ENCODE data around the gene FAT1. TPM values are rescaled to one million over a fixed set of nuclear protein-coding genes. Genes with fewer than 3 reads are reported as not detected.

Gene FAT1
- total RNA-seq, 1 donor from 2014 or later, result 16.0 TPM

GRCh38 chr4:186604124-186604807 is 119.4 kb downstream of the FAT1 start:
- no peak for DNase-seq

- no peak for DNase-seq
Observed at GRCh38 chr4:186602978-186603377, 120.7 kb downstream of the FAT1 start.

DNA sequence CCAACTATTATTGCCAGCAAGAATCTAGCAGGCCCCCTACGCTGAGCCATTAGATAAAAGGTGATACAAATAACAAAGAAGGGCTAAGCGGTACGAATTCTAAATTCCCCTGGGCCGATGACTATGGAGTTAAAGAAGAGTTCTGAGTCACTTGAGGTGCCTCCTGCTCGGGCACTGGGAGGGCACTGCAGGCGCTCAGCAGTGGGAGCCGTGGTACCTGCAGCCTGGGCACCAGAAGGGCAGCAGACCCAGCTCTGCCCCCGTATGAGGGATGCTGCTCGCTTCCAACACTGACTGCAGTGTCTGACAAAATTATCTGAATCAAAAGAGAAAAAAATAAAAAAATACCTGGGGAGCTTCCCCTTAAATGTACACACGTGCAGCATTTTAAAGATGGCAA is 124.2 kb downstream of the FAT1 start:
- DNase-seq, result no peak

DNA sequence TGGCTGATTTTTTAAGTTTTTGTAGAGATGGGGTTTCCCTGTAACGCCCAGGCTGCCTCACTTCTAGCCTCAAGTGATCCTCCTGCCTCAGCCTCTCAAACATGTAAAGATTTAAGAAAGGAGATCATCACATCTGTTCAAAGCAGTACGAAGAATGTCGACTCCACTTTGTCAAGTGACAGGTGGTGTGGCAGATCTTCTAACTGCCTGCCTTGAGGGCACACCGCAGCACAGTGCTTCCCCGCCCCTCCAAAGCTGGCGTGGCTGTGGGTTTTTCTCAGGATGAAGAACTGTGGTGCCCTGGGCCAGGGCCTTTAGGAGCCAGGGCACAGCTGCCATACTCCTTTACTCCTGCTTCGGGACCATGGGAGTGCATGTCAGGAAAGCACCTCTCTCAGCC is 125.0 kb downstream of the FAT1 start:
- DNase-seq, result no peak

DNA sequence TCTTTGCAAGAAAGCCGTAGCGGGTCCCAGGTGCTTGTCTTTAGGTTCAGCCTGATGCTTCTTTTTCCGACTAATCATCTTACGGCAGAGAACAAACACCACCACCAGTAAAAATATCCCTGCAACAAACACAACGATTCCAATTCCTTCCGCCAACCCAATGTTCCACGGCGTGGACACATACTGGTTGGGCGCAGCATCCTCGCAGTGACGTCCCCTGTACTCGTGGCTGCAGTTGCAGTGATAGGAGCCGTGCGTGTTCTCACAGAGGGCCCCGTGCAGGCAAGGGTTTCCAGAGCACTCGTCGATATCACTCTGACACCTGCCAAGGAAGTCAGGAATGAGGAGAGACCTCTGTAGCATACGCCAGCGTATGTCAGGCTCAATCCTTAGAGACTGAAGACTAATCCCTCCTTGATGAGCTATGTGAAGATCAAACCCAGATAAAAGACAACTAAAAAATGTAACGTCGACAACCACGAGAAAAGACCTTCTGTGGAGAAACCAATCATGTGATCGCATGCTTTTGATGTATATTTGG is 126.7 kb downstream of the FAT1 start:
- no peak for DNase-seq

DNA sequence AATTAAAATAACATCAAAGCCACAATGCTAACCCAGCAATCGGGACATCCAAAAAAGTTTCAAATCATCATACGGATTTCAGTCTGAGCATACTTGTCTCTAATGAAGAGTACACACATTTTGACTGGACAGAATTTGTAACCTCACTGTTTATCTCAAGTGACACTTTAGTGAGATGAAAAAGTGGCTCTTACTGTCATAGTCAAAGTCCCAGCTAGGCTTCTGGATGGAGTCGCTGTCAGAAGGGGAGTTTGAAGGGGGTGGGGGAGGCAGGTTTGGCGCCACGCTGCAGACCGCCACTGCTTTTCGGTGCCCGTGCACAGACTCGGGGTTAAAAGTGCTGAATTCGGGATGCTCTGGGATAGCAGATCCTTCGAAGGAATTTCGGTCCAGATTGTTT is 127.3 kb downstream of the FAT1 start:
- DNase-seq, result no peak

DNA sequence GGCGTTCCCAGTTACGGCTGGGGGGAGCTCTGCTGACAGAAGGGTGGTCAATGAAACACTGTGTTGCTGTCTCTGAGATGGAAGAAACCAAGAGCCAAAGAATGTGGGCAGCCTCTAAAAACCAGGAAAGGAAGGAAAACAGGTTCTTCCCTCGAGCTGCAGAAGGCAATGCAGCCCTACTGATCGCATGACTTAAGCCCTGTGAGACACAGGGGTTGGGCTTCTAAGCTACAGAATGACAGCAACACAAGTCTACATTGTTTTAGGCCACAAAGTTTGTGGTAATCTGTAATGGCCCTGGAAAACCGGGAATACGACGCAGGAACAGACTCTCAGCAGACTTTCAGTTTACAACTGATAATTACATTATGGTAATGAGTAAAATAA is 130.1 kb downstream of the FAT1 start:
- DNase-seq, result no peak

DNA sequence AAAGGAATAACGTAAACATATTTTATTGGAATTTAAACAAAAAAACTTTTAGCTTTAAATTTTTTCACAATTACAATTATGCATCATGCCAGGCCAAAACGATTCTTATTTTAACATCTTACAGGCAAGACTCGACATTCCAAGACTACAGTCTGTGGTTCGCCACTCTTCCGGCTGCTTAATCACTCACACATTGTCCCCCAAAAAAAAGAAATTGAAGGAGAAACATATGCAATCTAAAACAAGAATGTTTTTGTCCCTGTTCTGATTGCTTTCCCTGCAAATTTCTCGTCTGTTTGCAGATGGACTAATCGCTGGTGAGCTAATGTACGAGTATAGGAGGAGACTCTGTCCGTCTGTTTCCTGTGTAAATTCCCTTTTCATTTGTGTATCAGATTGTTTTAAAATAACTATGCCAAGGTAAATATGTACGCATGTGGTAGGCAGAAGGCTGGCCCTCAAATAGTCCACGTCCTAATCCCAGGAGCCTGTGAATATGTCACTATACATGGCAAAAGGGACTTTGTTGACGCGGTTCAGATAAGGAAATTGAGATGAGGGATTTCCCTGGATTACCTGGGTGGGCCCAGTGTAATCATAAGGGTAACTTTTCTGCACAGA is 130.6 kb downstream of the FAT1 start:
- no peak for DNase-seq

DNA sequence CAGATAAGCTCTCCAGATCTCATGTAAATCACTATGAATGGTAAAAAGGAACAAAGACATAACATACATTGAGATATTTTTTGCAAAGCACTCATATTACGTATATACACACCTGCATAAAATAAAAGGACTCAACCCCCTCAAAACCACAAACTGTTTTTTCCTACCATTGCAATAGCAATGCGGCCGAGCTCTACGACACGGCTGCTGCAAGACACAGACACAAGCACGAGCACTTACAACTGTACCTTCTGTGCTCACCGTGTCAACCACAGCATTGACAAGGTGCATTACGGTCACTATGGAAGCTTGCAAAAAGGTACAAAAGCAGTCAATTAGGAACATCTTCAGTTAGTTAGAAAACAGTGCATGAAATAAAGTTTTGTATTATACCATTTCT is 131.2 kb downstream of the FAT1 start:
- no peak for DNase-seq

- DNase-seq, result no peak
Observed at GRCh38 chr4:186591651-186592050, 132.0 kb downstream of the FAT1 start.

DNA sequence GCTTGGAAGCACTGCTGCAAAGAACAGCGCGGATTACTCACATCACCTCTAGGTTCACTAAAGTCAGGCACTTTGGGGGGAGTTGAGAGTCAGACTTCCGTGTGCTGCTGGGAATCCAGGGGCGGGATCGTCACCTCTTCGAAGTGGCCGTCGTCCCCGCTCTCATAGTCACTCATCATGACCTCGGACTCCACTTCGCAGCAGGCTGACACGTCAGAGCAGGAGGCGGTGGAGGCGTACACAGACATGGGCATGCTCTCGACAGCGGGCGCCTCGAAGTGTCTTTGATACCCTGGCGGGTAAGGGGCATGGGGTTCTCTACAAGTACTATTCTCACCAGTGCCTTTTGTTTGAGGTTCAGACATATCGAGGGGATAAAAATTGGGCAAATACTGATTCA is 135.2 kb downstream of the FAT1 start:
- no peak for DNase-seq

GRCh38 chr4:186587416-186588018 is 136.1 kb downstream of the FAT1 start:
- peak; percentile 75 for DNase-seq

DNA sequence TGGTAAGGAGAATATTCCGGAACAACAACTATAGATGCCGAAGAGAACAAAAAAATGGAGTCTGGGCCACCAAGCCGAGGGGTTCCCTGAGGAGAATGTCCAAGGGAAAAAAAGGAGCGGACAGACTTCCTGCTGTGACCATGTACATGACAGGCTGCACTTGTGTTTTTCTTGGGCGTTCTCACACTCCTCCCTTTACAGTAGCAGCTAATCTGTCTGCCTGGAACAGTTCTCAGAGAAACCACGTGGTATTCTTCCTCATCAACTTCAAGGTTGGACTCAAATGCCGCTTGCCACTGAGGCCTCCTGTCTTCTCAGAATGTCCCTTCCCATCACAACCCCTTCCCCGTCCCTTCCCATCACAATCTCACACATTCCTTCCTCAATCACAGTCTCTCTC is 137.5 kb downstream of the FAT1 start:
- no peak for DNase-seq

GRCh38 chr4:186584912-186585311 is 138.7 kb downstream of the FAT1 start:
- DNase-seq, result no peak

DNA sequence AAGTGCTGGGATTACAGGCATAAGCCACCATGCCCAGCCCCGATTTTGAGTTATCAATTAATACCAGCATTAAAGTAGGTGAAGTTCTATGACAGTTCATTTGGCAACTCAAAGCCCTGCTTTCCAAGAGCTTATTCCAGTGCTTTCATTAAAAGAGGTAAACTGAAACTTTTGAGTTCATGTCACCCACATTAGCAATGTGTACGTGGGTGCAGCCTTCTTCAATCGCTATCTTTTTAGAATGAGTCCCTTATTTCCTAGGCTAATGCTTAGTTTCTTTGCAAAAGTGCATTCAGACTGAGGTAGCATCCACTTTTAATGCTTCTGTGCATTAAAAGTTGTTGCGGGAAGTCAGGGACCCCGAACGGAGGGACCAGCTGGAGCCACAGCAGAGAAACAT is 142.2 kb downstream of the FAT1 start:
- no peak for DNase-seq

GRCh38 chr4:186580669-186581068 is 143.0 kb downstream of the FAT1 start:
- no peak for DNase-seq

GRCh38 chr4:186570193-186570996 is 153.3 kb downstream of the FAT1 start:
- no peak for DNase-seq

DNA sequence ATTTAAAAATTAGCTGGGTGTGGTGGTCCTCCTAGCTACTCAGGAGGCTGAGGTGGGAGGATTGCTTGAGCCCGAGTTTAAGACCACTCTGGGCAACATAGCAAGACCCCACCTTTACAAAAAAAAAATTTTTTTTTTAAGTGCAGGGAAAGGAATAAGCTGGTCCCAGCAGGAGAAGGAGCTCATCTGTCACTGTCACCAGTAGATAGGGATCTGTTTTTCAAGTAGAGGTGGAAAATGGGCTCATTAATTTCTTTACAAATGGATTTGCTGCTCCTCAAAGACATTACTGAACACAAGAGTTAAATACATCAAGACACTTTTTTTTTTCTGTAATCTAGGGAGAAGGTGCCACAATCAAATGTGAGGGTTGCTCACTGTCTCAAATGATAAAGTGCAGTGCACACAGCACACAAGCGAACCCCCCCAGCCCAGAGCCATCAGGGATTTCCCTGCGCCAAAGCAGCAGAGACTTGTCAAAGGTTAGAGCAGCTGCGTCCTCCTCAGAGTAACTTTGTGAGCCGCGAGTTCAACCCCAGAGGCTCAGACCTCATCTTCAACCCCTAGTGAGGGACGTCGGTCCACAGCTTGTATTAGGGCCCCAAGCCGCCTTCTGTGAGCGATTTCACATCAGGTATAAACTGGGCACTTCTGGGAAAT is 154.0 kb downstream of the FAT1 start:
- no peak for DNase-seq

- DNase-seq, result no peak
Observed at GRCh38 chr4:186566068-186566467, 157.6 kb downstream of the FAT1 start.

GRCh38 chr4:186563761-186564160 is 159.9 kb downstream of the FAT1 start:
- no peak for DNase-seq

DNA sequence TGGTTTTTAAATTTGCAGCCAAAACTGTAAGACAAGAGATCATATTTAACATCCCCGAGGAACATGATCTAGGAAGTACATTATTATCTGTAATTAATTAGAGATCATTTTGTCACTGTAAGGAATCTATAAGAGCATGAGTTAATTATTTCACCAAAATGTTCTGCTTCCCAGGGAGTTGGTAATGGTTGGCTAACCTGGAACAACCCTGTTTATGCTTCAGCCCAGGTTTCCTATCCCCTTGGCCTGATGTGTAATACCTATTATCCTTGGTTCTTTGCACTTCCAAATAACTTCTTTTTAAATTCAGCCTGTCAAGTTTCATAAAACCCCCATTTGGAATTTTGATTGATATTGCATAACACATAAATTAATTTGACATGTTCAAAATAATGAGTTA is 161.9 kb downstream of the FAT1 start:
- DNase-seq, result no peak

DNA sequence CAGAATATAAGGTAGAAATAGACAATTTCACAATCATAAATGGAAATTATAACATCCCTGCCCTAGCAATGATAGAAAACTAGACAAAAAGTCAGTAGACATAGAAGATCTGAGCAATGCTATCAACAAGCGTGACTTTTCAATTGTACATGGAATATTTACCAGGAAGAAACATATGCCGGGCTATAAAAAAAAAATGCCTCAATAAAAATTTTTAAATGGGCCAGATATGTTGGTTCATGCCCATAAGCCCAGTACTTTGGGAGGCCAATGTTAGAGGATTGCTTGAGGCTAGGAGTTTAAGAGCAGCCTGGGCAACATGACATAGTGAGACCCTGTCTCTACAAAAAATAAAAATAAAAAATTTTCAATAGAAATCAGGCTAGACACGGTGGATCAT is 163.0 kb downstream of the FAT1 start:
- no peak for DNase-seq

DNA sequence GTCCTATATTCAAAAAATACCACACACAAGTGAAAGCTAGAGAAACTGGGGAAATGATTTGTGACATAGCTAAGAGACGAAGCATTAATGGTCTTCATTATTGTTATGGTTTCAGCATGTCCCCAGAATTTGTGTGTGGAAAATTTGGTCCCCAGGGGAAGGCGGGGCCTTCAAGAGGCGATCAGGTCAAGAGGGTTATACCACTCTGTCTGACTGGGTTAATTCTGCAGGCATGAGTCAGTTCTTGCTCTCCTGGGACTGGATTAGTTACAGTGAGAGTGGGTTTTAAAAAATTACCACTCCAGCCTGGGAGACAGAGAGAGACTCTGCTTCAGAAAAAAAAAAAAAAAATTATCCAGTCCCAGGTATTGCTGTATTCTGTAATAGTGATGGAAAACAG is 166.2 kb downstream of the FAT1 start:
- no peak for DNase-seq

All from dermis blood vessel endothelial cell (primary cell).